GM12875 (cell line): ENCODE data around the gene CDKN1C.

ENCODE experiments used
- H3K4me3 ChIP-seq: one replicate; pipeline ENCODE4 v1.5.1; 2011; ENCODE audit warnings: low read depth, low read length, control low read depth
- TF ChIP-seq, protein P1 (sequence below): IDR thresholded peaks from 2 replicates; pipeline ENCODE4 v1.5.1; 2011; ENCODE audit warnings: low read depth, mild to moderate bottlenecking, control low read depth, inconsistent platforms, low read length, moderate library complexity, borderline replicate concordance; ENCODE audit not compliant: insufficient read depth

The CDKN1C gene

DNA sequence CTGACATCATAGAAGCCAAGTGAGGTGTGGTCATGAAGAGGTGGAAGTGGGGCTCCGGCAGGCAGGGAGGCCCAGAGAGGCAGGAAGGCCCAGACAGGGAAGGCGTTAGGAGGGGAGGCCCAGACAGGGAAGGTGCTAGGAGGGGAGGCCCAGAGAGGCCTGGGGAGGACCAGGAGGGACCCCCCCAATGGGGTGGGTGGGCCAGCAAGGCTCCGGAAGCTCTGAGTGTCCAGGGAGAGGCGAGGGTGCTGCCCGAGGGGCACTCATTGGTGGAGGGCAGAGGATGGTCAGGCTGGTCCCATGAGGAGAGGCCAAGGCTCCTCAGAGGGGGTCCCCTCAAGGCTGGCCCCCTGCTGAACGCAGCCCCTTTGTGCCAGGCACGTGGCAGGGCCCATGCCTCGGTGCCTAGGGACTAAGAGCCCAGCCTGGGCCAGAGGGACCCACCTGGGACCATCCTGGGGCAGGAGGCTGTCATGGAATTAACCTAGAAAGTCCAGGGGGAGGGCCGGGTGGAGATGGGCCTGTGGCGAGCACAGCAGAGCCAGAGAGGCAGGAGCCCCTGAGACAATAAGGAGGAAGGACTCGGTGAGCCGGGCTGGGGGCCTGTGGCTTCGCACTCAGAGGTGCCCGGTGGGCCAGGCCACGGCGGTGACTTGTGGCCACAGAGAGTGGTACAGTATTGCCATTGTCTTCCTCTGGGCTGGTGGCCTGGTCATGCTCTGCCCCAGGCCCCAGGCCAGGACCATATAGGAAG, 31.5 kb upstream of the CDKN1C start:
- H3K4me3 ChIP-seq: no peak overlapping the region
- TF ChIP-seq, protein P1, sequence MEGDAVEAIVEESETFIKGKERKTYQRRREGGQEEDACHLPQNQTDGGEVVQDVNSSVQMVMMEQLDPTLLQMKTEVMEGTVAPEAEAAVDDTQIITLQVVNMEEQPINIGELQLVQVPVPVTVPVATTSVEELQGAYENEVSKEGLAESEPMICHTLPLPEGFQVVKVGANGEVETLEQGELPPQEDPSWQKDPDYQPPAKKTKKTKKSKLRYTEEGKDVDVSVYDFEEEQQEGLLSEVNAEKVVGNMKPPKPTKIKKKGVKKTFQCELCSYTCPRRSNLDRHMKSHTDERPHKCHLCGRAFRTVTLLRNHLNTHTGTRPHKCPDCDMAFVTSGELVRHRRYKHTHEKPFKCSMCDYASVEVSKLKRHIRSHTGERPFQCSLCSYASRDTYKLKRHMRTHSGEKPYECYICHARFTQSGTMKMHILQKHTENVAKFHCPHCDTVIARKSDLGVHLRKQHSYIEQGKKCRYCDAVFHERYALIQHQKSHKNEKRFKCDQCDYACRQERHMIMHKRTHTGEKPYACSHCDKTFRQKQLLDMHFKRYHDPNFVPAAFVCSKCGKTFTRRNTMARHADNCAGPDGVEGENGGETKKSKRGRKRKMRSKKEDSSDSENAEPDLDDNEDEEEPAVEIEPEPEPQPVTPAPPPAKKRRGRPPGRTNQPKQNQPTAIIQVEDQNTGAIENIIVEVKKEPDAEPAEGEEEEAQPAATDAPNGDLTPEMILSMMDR: no peak

DNA sequence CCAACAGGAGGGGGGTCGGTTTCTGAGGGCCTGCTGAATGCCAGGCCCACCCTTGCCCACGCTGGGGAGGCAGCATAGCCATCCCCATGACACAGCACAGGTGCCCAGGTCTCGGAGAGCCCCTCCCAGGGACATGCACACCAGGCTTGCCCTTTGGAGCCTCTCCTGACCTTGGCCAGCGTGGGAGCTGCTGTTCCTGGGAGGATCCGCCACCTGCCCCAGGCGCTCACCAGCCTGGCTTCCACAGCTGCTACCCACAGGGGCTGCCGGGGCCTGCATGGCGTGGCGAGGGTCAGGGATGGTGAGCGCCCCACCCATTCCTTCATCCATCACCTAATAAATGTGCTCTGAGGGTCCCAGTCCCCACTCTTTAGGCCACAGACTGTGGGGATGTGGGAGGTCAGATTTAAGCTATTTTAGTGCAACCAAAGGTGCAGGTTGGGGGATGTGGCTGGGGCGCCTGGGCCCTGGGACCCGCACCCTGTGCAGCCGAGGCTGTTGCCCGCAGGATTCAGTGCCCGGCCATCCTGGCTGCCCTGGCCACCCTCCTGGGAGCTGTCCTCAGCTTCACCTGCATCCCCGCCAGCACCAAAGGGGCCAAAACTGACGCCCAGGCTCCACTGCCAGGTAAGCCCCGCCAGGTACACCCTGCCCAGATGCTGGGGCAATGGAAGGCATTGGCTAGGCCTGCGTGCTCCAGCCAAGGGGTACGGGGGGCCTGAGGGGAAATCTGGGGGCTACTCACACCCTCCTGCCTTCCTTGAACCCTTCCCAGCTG, 30.7 kb upstream of the CDKN1C start:
- no peak overlapping the region for H3K4me3 ChIP-seq
- TF ChIP-seq, protein P1: no peak

DNA sequence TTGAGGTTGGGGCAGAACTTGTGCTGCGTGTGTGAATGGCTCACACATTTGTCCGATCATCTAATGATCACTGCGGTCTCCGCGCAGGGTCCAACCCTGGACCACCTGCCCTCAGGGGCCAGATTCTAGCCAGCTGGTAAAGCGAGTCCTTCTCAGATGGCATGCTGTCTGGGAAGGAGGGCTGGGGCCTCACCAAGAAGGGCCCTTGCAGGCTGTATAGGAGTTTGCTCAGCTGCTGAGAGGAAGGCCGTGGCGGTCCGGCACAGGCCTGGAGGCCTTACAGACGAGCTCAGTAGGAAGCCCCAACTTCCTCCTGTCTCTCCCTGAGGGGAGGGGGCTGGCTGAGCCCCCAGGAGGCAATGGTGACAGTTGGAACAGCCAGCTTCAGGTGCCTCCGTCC, 29.9 kb upstream of the CDKN1C start:
- TF ChIP-seq, protein P1: no peak

DNA sequence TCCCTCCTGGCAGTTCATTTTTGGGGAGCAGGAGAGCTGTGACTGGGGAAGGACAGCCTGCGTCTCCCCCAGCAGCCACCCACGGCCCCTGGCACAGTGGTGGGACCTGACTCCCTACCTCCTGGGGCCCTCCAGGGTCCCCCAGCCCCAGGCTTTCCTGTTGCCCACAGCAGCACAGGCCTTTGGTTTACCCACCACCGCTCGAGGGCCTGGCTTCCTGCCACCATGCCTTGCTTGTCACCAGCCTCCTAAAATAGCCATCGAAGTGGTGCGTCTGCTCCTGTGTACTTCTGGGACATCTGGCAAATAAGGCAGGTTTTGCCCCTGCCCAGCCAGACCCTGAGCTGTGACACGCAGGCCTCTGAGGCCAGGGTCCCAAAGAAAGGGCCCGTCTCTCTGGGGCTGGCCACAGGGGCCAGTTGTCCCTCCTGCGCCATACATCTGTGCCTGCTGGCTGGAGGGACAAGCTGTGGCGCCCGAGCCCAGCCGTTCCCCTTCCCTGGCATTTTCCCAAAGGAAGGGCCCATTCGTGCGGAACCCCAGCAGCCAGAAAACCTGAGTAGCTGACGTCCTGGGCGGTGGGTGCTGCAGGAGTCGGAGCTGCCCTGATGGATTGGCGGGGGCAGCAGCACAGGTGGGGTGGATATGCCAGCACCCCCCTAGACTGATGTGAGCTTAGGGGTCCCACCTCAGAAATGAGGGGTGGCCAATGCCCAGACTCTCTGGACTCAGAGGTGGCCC, 29.1 kb upstream of the CDKN1C start:
- TF ChIP-seq, protein P1: no peak
- no peak overlapping the region for H3K4me3 ChIP-seq

More for the DNA sequence above, 29.9 kb upstream of the CDKN1C start:
- no peak overlapping the region for H3K4me3 ChIP-seq

DNA sequence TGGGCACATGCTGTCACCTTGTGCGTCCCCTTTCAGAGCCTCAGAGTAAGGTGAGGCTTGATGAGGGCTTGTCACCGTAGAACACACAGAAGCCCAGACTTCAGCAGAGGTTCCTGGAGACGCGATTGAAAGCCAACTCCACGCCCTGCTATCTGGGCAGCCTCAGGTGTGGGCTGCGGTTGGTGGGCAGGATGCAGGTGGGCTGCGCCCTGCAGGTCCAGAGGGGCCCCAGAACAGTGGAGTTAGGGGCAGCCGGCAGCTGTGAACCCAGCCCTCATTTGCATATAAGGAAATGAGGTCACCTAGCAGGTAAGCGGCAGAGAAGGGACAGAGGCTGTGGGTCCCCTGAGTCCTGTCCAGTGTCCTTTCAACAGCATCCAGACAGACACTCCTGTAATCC, 28.2 kb upstream of the CDKN1C start:
- TF ChIP-seq, protein P1: no peak
- no peak overlapping the region for H3K4me3 ChIP-seq

DNA sequence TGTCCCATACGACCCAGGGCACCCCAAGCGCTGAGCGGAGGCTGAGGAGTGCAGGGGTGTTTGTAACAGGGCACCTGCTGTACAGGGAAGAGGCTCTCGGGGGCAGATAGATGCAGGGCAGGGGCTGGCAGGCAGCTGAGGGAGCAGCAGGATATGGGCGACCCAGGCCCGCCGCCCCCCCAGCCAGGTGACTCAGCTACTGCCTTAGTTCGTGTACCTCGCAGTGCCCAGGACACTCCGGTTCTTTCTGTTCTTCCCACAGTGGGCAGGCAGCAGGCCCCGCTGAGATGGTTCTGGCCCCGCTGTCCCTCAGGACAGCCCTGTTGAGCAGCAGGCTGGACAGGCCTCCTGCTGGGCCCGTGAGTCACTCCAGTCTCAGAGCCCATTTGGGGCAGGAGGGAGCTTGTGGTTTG, 27.4 kb upstream of the CDKN1C start:
- no peak overlapping the region for H3K4me3 ChIP-seq
- TF ChIP-seq, protein P1: no peak
